Uterus (tissue), 4 donors: ENCODE results near the gene FCN1. TPM values are rescaled to one million over a fixed set of nuclear protein-coding genes. Genes with fewer than 3 reads are reported as not detected.

Experiments
- DNase-seq, 2 donors: peaks; one replicate each; pipeline ENCODE4 v3.0.0-alpha.2; 2019 to 2020
- H3K27ac ChIP-seq, 2 donors: fragments of 200-600 bp; sonication (generic); 1 replicate in 1 of 2; 2 replicates in 1 of 2; pipeline ENCODE4 v1.5.1; 2016 to 2018
- H3K27me3 ChIP-seq, 2 donors: fragments of 200-600 bp; sonication (generic); one replicate each; pipeline ENCODE4 v1.5.1; 2018 to 2019; ENCODE audit warnings: control low read depth in 1 of 2
- H3K36me3 ChIP-seq, 2 donors: fragments of 200-600 bp; sonication (generic); one replicate each; pipeline ENCODE4 v1.5.1; 2019; ENCODE audit warnings: control low read depth in 1 of 2
- H3K4me1 ChIP-seq, 2 donors: fragments of 200-600 bp; sonication (generic); one replicate each; pipeline ENCODE4 v1.5.1; 2018 to 2019; ENCODE audit warnings: control low read depth in 1 of 2
- H3K4me3 ChIP-seq, 2 donors: fragments of 200-600 bp; sonication (generic); 1 replicate in 1 of 2; 2 replicates in 1 of 2; pipeline ENCODE4 v1.5.1; 2018 to 2019; ENCODE audit warnings: mild to moderate bottlenecking in 1 of 2
- H3K9me3 ChIP-seq, 2 donors: fragments of 200-600 bp; sonication (generic); one replicate each; pipeline ENCODE4 v1.5.1; 2019; ENCODE audit warnings: control low read depth in 1 of 2
- POLR2A ChIP-seq, 2 donors: fragments of 450-650 bp; IDR thresholded peaks; one replicate each; pipeline ENCODE4 v1.6.1; 2016; ENCODE audit warnings: antibody characterized with exemption in 2 of 2, mild to moderate bottlenecking in 1 of 2, moderate library complexity in 1 of 2
- intact Hi-C: fragments of 100-400 bp; cut with DNase I; formaldehyde crosslinking; loops from one replicate; pipeline ENCODE4 v1.15.1; 2023; ENCODE audit warnings: low total_unique reads
- total RNA-seq, 4 donors: library from RNA; depleted of rRNA in 3 of 4; stranded (reverse); fragments of >200 nt in 3 of 4; gene quantifications; one replicate each; pipeline versions ENCODE4 v1.1.0 to v1.2.4, GENCODE V29; 2014 to 2023
- TF ChIP-seq, protein P1 (sequence below), 4 experiments: fragments of 200-600 bp in 2 of 4; fragments of 450-650 bp in 2 of 4; sonication (generic) in 2 of 4; IDR thresholded peaks; one replicate each; pipeline ENCODE4 v1.5.1; 2016 to 2019; ENCODE audit warnings: antibody characterized with exemption in 4 of 4, mild to moderate bottlenecking in 2 of 4, moderate library complexity in 1 of 4
- donor health status: DM: yes; HTN: yes; CAD: no.

The FCN1 gene
- total RNA-seq, 4 donors from 2014 or later = 0.26 to 13.8 (median 4.4) TPM

DNA sequence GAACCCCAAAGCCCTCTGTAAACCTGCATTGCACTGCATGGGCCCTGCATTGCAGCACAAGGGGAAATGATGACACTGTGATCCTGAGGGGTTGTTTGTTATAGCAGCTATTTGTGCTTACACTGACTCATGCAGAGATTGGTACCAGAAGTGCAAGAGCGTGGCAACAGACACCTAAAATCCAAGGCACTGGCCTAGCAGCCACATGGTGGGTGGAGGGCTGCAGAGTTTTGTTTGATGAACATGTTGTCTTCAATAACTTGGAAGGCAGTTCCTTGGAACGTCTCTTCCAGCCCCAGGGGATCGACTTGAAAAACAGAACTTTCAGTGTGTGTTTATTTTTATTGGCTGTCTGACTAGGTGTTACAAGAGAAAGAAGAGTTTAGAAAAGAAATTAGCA is 22.6 kb downstream of the FCN1 start:
- Histone ChIP-seq H3K27me3 (no peaks in the 10 kb centered on the region), H3K27ac (peak overlapping the region; percentile 75 to 79), H3K4me1 (peaks cover 8 to 11% of the 10 kb centered on the region in 2 donors), H3K9me3 (no peaks in the 10 kb centered on the region), H3K36me3 (no peaks in the 10 kb centered on the region), H3K4me3 (no peak overlapping the region)
- intact Hi-C loops = no loop called here
- TF ChIP-seq, protein P1, sequence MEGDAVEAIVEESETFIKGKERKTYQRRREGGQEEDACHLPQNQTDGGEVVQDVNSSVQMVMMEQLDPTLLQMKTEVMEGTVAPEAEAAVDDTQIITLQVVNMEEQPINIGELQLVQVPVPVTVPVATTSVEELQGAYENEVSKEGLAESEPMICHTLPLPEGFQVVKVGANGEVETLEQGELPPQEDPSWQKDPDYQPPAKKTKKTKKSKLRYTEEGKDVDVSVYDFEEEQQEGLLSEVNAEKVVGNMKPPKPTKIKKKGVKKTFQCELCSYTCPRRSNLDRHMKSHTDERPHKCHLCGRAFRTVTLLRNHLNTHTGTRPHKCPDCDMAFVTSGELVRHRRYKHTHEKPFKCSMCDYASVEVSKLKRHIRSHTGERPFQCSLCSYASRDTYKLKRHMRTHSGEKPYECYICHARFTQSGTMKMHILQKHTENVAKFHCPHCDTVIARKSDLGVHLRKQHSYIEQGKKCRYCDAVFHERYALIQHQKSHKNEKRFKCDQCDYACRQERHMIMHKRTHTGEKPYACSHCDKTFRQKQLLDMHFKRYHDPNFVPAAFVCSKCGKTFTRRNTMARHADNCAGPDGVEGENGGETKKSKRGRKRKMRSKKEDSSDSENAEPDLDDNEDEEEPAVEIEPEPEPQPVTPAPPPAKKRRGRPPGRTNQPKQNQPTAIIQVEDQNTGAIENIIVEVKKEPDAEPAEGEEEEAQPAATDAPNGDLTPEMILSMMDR (IDR thresholded peaks at IDR 0.05) = no peak
- DNase-seq = peak in 1 of 2 donors; percentile 12

DNA sequence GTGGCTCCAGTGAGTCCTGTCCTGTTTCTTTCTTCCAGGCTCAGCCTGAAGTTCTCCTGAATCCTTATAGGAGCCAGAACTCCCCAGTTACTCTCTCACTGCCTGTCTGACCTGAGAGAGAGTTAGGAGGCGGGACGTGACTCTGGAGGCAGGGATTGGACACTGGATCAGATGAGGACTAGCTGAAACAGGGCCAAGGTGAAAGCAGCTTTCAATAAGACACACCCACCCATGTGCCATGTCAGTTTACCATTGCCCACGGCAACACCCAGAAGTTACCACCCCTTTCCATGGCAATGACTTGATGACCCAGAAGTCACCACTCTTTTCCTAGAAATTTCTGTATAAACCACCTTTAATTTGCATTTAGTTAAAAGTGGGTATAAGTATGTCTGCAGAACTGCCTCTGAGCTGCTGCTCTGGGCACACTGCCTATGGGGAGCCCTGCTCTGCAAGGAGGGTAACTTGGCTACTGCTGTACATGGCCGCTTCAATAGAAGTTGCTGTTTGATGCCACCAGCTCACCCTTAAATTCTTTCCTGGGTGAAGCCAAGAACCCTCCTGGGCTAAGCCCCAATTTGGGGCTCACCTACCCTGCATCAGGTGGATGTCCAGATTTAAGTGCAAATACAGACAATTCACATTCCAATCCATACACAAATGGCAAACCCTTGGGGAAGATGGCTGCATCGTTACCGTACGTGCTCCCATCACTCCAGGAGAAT is 23.4 kb downstream of the FCN1 start:
- DNase-seq = peak in 1 of 2 donors; percentile 14
- H3K27ac ChIP-seq = peak overlapping the region in 1 of 2 donors; percentile 28

GRCh38 chr9:134892820-134893420 is 24.8 kb downstream of the FCN1 start:
- Histone ChIP-seq H3K27me3 (no peaks in the 10 kb centered on the region), H3K9me3 (no peaks in the 10 kb centered on the region), H3K36me3 (no peaks in the 10 kb centered on the region), H3K4me1 (peaks cover 8 to 11% of the 10 kb centered on the region in 2 donors), H3K4me3 (no peak overlapping the region), H3K27ac (no peak overlapping the region)
- DNase-seq = peak in 1 of 2 donors; percentile 8
- TF ChIP-seq, protein P1 (IDR thresholded peaks at IDR 0.05) = no peak
- TF ChIP-seq POLR2A (IDR thresholded peaks at IDR 0.05) = no peak
- intact Hi-C loops = no loop called here

More for the DNA sequence above, 23.4 kb downstream of the FCN1 start:
- H3K36me3 ChIP-seq = no peaks in the 10 kb centered on the region
- no peaks in the 10 kb centered on the region for H3K9me3 ChIP-seq
- H3K27me3 ChIP-seq = no peaks in the 10 kb centered on the region
- no peak overlapping the region for H3K4me3 ChIP-seq
- peaks cover 8 to 11% of the 10 kb centered on the region in 2 donors for H3K4me1 ChIP-seq
- intact Hi-C loops = no loop called here
- TF ChIP-seq POLR2A (IDR thresholded peaks at IDR 0.05) = no peak
- TF ChIP-seq, protein P1 (IDR thresholded peaks at IDR 0.05) = no peak

- Histone ChIP-seq H3K27ac (no peak overlapping the region), H3K36me3 (no peaks in the 10 kb centered on the region), H3K4me3 (no peak overlapping the region), H3K27me3 (no peaks in the 10 kb centered on the region), H3K4me1 (peaks cover 8 to 11% of the 10 kb centered on the region in 2 donors), H3K9me3 (no peaks in the 10 kb centered on the region)
- no peak for TF ChIP-seq POLR2A (IDR thresholded peaks at IDR 0.05)
- TF ChIP-seq, protein P1 (IDR thresholded peaks at IDR 0.05) = no peak
- intact Hi-C loops = no loop called here
- peak in 1 of 2 donors; percentile 9 for DNase-seq
These were observed 25.5 kb downstream of the FCN1 start for GRCh38 chr9:134892221-134892620.

DNA sequence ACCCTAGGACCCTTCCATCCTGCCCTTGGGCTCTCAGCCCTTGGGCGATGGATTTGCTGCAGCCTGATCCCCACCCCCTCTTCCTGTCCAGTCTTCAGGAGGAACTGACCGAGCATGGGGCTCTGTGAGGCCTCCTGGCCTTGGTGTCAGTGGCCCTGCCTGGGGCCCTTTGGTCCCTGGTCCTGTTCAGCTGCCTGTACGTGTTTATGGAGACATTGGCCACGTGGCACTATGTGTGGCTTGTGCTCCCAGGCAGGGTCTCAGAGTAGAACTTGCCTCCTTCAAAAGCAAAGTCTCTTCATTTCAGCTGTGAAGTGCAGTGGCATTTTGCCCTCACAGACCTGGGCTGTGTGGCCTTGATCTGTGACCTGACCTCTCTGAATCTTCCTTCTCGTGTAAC is 26.0 kb downstream of the FCN1 start:
- peak in 1 of 2 donors; percentile 8 for DNase-seq
- Histone ChIP-seq H3K36me3 (no peaks in the 10 kb centered on the region), H3K27ac (no peak overlapping the region), H3K4me3 (no peak overlapping the region), H3K27me3 (no peaks in the 10 kb centered on the region), H3K4me1 (peaks cover 5 to 11% of the 10 kb centered on the region in 2 donors), H3K9me3 (no peaks in the 10 kb centered on the region)
- TF ChIP-seq, protein P1 (IDR thresholded peaks at IDR 0.05) = no peak
- TF ChIP-seq POLR2A (IDR thresholded peaks at IDR 0.05) = no peak
- intact Hi-C loops = no loop called here
